Measurements from ENCODE around the gene CEBPB. TPM values are rescaled to one million over a fixed set of nuclear protein-coding genes. Genes with fewer than 3 reads are reported as not detected.

CEBPB gene
- total RNA-seq, 1 experiment from 2014 or later, result 22.6 TPM

DNA sequence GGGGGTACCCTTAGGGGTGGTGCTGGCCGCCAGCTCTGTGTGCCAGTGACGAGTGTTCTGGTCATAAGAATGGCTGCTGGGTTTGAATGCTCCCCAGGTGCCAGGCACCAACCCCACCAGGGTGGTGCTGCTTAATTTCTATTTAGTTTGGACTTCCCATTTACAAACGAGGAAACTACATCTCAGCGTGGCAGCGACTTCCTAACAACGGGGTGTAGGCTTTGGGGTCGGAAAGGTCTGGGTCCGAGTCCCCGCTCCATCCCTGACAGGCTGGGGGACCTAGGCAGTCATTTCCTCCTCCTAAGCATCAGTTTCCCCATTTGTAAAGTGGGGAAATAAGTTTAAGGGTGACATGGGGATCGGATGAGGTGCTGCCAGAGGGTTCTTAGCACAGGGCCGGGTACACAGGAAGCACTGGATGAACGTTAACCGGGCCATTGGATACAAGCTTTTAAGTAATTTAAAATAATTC, 30.3 kb downstream of the CEBPB start:
- TF ChIP-seq, protein P1, sequence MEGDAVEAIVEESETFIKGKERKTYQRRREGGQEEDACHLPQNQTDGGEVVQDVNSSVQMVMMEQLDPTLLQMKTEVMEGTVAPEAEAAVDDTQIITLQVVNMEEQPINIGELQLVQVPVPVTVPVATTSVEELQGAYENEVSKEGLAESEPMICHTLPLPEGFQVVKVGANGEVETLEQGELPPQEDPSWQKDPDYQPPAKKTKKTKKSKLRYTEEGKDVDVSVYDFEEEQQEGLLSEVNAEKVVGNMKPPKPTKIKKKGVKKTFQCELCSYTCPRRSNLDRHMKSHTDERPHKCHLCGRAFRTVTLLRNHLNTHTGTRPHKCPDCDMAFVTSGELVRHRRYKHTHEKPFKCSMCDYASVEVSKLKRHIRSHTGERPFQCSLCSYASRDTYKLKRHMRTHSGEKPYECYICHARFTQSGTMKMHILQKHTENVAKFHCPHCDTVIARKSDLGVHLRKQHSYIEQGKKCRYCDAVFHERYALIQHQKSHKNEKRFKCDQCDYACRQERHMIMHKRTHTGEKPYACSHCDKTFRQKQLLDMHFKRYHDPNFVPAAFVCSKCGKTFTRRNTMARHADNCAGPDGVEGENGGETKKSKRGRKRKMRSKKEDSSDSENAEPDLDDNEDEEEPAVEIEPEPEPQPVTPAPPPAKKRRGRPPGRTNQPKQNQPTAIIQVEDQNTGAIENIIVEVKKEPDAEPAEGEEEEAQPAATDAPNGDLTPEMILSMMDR (conservative IDR thresholded peaks at IDR 0.05), result no peak
- H2BK120ac ChIP-seq (ENCODE audit: low read depth, low read length, poor library complexity, severe bottlenecking), result no peak overlapping the region
- H3K9ac ChIP-seq (ENCODE audit: extremely low read depth, insufficient read length, low read length), result no peak overlapping the region
- no peak overlapping the region for H3K27ac ChIP-seq (ENCODE audit: insufficient read length, low read depth, low read length)
- no peak overlapping the region for H3K23ac ChIP-seq (ENCODE audit: insufficient read length, low read depth, low read length)
- no peak overlapping the region for H2BK5ac ChIP-seq (ENCODE audit: insufficient read length, low read length)
- no peak overlapping the region for H3K14ac ChIP-seq (ENCODE audit: insufficient read depth, low read length)
- H3K4me1 Mint-ChIP-seq, result peaks cover 7 to 17% of the 10 kb centered on the region in 2 experiments
- H4K91ac ChIP-seq (ENCODE audit: insufficient read length, low read depth, low read length), result no peak overlapping the region
- no peaks in the 10 kb centered on the region for H3K4me1 ChIP-seq (ENCODE audit: insufficient read depth, low read length)
- H3K36me3 Mint-ChIP-seq (ENCODE audit: insufficient read depth in 1 of 3, low read depth in 3 of 3), result no peaks in the 10 kb centered on the region
- no peaks in the 10 kb centered on the region for H3K9me3 ChIP-seq (ENCODE audit: control insufficient read depth, low read depth, low read length)
- H3K27ac Mint-ChIP-seq, result no peak overlapping the region
- H3K23me2 ChIP-seq (ENCODE audit: insufficient read length, low read depth, low read length, poor library complexity, severe bottlenecking), result no peaks in the 10 kb centered on the region
- no peaks in the 10 kb centered on the region for H3K79me2 ChIP-seq (ENCODE audit: insufficient read depth, low read length)
- H2BK12ac ChIP-seq (ENCODE audit: insufficient read length, low read depth, low read length), result no peak overlapping the region
- H2BK20ac ChIP-seq (ENCODE audit: low read depth, low read length, poor library complexity, severe bottlenecking), result no peak overlapping the region
- WGBS (ENCODE audit: extremely low coverage, insufficient read length, low lambda C conversion rate), result no CpG with 5 or more reads among the region's 13 CpGs
- H2AFZ ChIP-seq (ENCODE audit: low read length), result no peak overlapping the region
- no peak overlapping the region for H3K4me2 ChIP-seq (ENCODE audit: insufficient read depth, insufficient read length, low read length)
- no peaks in the 10 kb centered on the region; the same call in 1 of the 2 replicates for H3K27me3 Mint-ChIP-seq (ENCODE audit: low read depth)
- H3K56ac ChIP-seq (ENCODE audit: insufficient read length, low read depth, low read length), result no peak overlapping the region
- H3T11ph ChIP-seq (ENCODE audit: low read length), result no peak overlapping the region
- no peak overlapping the region for H2BK15ac ChIP-seq (ENCODE audit: low read depth, low read length)
- no peak overlapping the region for H4K5ac ChIP-seq (ENCODE audit: insufficient read length, low read depth, low read length)
- no peaks in the 10 kb centered on the region for H3K27me3 ChIP-seq (ENCODE audit: insufficient read depth, low read length)
- no peak overlapping the region for H3K4ac ChIP-seq (ENCODE audit: low read depth, low read length)
- H3K18ac ChIP-seq (ENCODE audit: insufficient read length, low read depth, low read length), result no peak overlapping the region
- DNase-seq, result no peak
- no peaks in the 10 kb centered on the region; a peak in 1 of 5 replicates for H3K9me3 Mint-ChIP-seq
- no peak overlapping the region for H3K4me3 Mint-ChIP-seq
- no peaks in the 10 kb centered on the region for H3K79me1 ChIP-seq (ENCODE audit: insufficient read depth, low read depth, low read length, poor library complexity, severe bottlenecking)
- H2AK5ac ChIP-seq (ENCODE audit: insufficient read length, low read length), result no peak overlapping the region
- H4K20me1 ChIP-seq (ENCODE audit: control insufficient read depth, insufficient read depth, insufficient read length), result no peaks in the 10 kb centered on the region
- no peak overlapping the region for H4K8ac ChIP-seq (replicated peaks; ENCODE audit: insufficient read length, low read depth, low read length)
